Ureter (tissue), 1 donor: Measurements from ENCODE around the gene LY6G5C. TPM values are rescaled to one million over a fixed set of nuclear protein-coding genes. Genes with fewer than 3 reads are reported as not detected.

Experiments
- DNase-seq: peaks from one replicate; pipeline ENCODE4 v3.0.0-alpha.2; 2020; ENCODE audit warnings: low spot score
- total RNA-seq: library from RNA; stranded (reverse); gene quantifications from one replicate; pipeline ENCODE4 v1.2.4, GENCODE V29; 2023
- donor health status: DM: yes; HTN: yes; CAD: no.

Gene LY6G5C
- total RNA-seq, 1 donor from 2014 or later = 3.0 TPM

DNA sequence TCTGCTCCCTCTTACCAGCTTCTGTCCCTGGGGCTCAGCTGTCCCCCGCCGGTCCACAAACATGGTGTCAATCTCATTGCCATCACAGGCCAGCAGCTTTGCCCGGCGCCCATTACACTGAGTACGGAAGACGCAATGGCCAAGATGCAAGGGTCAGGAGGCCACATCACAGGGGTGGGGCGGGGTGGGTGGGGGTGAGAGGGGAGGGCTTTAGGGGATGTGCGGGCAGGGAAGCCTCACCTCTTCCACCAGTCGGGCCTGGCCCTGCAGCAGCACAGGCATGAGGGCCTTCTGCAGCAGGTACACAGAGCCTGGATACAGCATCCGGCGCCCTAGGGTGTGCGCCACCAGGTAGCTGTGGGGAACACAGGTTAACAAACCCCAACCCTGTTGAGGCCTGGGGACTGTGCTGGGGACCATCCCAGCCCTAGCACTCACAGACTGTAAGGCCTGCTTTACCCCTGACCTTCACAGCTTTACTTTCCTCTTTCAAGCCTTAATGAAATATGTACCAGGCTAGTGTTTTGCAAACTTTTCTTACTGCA lies 10.8 kb upstream of the LY6G5C start:
- no peak for DNase-seq

DNA sequence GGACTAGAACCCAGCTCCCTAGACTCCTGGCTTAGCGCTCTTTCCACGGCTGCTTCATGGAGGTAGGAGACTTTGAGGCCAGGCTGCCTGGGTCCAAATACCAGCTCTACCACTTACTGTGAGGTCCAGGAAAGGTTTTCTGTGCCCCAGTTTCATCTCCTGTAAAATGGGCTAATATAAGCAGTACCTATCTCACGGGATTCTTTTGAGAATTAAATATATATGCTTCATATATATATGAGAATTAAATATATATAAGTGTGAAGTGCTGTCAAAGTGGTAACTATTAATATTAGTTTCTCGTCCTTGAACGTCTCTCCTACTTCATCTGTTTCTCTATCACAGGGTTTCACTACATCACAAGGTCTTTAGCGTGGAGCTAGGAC lies 10.2 kb upstream of the LY6G5C start:
- DNase-seq = no peak

DNA sequence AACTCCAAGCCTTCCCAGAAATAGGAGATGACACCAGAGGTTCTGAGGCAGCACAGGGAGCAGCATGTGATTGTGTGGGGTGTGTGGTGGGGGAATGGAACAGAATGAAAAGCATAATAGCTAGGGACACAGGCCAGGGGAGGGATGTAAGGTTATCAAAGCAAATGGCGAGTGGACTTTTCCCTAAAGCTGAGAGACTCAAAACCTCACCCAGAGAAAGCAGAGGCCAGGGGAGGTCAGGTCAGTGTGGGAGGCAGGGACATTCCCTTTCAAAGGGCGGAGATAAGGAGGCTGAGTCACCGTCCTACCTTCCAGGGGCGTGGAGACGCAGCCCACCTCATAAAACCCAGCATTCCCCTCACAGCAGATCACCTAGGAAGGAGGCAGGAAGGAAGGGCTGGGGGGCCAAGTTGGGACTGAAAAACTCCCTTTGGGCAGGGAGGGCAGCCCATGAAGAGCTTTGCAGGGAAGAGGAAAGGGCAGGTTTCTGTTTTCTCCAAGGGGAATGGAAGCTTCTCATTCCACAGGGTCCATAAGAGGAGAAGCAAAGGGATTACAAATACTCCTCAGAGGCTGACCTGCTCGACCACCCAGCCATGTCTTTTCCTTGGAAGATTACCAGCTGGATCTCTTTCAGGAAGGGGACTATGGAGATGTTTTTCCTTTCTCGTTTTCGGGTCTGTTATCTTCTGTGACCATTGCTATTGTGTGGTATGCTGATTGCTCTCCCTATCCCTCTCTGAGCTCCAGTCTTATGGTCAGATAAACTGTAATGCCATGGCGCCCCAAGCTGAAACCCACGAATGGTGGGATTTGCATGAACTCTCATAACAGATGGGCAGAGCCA lies 9.6 kb upstream of the LY6G5C start:
- DNase-seq = no peak

DNA sequence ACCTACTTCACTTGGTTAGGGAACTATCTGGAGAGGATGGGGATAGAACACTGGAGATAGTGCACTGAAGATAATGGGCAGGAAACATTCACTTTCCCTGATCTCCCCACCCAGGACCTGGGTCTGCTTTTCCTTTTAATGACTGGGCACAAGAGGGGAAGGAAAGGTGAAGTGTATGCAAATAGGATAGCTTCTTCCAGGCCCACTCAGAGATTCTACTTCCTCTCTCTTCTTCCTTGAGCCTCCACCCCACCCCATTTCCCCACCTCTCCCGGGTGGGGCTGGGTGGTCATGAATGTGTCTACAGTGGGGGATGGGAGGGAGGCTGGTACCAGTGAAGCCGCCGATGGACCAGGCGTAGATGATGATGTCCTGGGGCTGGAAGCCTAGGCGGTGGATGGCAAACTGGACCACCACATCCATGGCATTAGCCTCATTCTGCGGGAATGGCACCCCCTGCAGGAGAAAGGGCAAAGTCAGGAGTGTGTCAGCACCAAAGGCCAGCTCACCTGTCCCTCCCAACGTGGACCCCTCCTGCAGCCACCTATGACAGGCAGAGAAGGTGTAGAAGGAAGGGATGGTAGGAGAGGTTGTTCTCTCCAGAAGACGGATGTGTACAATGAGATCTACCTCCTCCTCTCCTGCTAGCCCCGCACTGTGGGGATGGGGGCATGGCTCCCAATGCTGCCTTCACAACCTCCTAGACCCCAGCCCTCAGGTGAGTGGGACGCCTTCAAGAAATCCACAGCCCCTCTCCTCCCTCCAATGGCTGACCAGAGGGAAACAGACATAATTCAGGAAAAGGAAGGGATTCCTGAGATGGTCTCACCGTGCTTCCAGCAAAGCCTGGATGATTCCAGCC lies 8.6 kb upstream of the LY6G5C start:
- DNase-seq = no peak

DNA sequence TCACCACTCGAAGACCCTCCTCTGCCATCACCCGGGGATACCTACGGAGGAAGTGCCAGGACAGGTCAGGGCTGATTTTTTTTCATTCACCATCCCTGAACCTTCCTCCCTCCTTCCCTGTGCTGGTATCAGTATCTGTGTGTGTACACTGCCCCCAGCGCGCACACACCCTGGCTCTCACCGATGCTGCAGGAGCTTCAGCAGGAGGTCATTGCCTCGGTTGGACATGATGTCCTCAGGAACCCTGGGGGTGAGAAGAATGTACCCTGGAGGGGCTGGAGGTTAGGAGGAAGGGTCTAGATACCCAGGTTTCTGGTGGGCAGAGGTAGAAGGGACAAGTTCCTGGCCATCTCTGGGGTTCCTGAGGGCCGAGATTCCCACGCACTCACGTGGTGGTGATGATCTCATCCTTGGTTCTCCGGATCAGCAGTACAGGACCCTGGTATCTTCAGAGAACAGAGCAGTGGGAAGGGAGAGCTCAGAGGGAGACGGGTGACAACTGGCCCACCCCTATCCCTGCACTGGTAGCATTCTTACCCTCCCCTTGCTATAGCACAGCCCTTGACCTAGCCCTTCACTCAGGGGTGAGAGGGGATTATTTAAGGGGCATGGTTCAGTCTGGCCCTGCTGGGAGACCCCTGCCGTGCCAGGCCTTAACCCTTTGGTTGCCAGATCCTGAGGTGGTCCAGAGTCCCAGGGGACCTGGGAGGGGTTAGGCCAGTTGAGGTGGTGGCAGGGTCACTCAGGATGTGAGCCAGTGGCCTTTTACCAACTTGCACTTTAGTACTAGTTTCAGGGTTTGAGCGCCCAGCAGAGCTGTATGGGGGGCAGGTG lies 7.2 kb upstream of the LY6G5C start:
- DNase-seq = no peak

DNA sequence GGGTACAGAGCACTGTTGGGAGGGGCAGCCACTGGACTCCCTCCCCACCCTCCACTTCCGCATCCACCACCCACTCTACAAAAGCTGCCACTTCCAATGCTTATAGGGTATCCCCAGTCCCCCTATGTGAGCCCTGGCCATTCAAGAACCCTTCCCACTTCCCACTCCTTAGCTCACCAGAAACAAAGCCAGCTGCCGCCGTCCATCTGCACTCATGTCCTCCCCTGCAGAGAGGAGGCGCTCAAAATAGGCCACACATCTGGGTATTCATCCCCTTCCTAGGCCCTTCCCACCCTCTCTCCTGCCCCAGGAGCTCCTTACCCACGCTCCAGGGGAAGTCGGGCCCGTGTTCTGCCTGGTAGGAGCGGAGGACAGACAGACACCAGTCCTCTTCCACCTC lies 6.5 kb upstream of the LY6G5C start:
- no peak for DNase-seq

DNA sequence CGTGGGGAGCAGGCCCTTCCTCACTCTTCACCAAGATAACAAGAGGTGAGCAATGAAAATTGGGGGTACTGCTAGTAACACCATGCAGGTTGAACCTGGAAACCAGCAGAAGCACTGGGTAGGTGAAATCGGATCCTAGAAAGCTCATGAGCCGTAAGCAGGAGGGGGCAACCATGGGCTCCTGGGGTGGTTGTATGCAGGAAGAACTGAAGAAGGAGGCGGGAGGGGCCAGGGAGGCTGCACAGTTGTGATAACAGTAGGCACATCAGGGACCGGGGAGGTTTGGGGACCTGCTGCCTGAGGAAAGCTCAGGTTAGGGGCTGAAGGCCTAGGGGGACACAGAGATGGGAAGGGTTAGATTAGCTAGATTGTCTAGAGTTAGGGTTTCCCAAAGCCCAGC lies 5.6 kb upstream of the LY6G5C start:
- DNase-seq = no peak

DNA sequence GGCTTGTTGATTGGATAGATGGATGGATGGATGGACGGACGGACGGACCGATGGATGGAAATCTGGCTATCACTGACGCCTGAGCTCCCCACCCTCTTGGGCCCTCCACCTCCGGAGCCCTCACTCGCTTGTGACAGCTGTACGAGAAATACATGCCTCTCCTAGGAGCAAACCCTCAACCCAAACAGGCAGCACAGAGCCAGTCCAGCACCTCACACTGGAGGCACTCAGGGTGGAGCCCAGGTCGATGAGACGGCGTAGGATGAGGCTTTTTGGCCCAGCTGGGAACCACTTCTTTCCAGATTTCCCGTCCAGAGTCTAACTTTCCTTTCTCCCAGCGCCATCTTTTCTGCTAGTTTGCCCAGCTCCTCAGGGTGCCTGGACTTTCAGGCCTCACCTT lies 2.7 kb upstream of the LY6G5C start:
- no peak for DNase-seq

DNA sequence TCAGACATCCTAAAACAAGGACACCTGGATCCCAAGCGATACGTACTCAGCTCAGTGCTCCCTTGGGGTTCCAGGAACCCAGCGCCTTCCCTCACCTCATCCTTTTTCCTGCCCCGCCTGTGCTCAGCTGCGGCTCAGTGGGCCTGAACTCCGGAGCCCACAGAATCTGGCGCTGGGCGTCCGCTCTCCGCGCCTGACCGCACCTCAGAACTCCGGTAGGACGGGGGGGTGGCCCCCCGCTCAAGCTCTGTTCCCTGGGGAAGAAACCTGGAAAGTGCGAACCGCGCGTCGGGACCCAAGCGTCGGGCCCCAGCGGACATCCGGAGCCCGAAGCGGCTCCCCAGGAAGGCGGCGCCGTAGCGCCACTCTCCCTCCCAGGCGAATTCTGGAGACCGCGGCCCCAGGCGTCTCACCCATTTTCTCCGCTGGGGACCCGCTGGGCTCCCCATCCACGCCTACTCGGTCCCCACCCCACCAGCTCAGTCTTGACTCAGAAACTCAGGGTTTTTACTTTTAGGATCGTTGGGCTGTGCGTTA lies 336 bp upstream of the LY6G5C start:
- no peak for DNase-seq

DNA sequence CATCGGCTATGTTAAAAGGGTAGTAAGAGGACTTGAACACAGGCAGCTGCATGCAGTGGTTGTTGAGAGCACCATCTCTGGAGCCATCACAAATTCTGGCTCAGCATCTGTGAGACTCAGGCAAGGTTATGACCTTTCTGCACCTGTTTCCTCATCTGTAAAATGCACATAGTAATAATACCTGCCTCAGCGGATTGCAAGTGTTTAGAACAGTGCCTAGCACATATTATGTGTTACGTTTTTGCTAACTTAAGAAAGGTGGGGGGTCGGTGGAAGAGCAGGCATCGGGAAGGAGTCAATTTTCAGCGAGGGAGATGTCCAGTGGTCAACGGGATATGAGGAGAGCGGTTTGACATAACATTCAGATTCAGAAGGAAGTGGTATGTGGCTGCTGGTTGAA lies 2.9 kb downstream of the LY6G5C start:
- no peak for DNase-seq

DNA sequence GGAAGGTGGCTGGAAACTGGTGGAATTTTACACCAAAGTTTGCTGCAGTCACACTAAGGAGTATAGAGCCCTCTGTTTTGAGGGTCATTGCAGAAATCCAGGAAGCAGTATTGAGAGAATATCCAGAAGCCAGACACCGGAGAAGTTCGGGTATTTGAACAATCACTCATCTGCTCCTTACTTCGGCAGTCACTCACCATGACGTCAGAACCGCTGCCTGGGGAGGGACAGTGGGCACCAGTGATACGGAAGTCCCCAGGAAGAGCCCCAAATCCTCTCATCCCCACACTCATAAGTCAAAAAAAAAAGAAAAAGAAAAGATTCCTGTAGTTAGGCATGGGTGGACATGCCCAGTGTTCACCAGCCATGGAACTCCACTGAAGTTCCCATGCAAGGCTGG lies 4.0 kb downstream of the LY6G5C start:
- DNase-seq = no peak

DNA sequence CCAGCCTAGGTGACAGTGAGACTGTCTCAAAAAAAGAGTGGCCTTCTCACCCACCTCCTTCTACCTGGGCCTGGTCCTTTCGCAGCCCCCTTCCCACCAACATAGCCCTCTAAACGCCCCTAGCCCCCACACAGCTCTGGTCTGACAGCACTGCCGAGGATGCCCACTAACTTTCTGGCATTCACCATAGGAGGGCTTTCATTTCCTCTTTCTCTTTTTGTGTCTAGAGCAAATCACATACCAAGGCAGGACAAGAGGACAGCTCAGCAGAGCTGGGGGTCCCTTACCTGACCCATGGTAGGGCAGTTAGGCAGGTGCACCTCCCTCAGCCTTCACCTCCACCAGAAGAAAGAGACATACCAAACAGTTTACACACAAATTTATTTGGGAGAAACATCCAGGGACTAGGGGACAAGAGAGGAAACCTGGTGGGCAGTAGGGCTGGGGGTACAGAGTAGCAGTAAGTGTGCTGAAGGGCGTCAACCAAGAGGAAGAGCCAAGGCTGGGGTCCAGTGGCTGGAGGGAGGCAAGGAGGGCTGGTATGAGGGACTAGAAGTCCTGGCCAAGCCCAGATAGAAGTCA lies 4.5 kb downstream of the LY6G5C start:
- DNase-seq = no peak

DNA sequence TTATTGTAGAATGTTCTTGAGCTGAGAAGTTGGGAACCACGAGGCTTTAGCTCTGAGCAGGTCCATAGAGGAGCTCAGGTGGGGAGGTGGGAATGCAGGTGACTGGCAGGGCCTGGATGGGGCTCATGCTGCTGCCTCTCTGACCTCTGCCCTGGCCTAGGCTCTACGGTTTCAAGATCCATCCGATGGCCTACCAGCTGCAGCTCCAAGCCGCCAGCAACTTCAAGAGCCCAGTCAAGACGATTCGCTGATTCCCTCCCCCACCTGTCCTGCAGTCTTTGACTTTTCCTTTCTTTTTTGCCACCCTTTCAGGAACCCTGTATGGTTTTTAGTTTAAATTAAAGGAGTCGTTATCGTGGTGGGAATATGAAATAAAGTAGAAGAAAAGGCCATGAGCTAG lies 11.2 kb downstream of the LY6G5C start, which contains the start of gene LY6G5B:
TSS of gene LY6G5B (plus strand) at position 301 of the 400 bp plus-strand sequence. CDS start 975 bp downstream, outside the sequence.
- no peak for DNase-seq

DNA sequence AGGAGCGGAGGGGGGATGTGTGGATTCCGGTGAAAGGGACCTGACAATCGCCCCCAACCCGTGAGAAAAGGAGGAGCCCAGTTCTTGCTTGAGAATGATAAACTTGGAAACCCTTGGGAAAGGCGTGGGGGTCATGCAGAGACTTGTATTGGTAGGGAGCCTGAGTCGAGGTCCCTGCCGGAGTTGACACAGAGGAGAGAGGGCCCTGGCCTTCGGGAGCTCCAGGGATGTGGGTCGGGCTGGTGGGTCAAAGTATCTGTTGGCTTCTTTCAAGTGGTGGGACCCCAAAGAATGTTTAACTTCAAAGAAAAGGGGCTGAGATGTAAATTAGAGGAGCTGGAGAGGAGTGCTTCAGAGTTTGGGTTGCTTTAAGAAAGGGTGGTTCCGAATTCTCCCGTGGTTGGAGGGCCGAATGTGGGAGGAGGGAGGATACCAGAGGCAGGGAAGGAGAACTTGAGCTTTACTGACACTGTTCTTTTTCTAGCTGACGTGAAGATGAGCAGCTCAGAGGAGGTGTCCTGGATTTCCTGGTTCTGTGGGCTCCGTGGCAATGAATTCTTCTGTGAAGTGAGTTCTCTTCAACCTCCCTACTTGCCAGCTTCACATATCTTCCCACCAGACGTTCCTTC lies 14.4 kb downstream of the LY6G5C start:
- no peak for DNase-seq

DNA sequence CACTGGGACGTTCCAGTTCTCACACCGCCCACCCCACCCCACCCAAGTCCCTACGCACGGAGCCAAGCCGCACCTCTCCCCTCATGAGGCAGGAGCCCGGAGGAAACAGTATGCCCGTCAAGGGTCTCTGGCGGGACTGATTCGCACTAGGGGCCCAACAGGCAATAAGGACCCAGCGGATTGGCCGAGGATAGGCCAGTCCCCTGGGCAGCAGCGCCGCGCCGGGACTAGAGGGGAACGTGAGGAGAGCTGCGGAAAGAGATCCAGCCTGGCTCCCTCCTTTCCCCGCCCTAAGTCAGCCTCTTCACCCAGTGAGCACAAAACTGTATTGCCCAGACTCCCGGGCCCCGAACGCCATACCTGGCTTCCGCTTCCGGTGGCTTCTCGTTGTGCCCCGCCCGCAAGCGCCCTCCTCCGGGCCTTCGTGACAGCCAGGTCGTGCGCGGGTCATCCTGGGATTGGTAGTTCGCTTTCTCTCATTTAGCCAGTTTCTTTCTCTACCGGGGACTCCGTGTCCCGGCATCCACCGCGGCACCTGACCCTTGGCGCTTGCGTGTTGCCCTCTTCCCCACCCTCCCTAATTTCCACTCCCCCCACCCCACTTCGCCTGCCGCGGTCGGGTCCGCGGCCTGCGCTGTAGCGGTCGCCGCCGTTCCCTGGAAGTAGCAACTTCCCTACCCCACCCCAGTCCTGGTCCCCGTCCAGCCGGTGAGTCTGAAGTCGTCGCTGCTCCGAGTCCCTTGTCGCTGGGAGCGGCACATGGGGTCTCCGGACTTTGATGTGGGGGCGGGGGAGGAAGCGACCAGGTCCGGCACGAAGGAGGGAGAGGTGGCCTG lies 15.1 kb downstream of the LY6G5C start, which contains the start of gene CSNK2B:
TSS of gene CSNK2B (plus strand) at position 580 of the 836 bp plus-strand sequence. CDS start 752 bp downstream, outside the sequence.
- DNase-seq = peak; percentile 99

DNA sequence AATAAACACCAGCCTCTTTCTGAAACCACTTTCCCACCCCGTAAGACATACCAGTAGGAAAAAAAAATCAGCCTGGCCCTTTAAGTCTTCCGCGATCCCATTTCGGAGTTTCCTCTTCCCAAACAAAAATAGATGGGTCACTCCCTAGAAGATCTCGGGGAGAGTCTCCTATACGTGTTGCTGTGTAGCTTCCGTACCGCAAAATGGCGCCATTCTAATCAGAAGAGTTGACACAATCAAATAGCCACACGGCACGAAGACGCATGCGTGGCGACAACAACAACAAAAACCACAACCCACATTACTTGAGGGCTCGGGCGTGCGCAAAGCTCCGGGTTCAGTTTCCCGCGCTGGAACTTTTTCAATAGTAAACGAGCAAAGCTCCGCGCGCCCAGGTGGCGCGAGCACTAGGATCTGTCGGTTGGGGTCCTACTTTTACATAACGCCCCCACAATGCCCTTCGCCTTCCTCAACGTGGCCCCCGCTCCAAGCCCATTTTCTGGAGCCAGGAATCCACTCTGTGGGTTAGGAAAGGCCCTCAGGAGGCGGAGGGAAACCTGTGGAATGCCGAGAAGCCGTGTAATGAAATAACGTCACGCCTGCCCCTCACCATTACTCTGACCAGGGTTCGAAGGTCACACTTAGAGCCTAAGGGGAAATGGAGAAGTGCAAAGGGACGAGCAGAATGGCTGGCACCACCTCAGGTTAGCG lies 15.9 kb downstream of the LY6G5C start, which contains the start of gene GPANK1:
TSS of gene GPANK1 (minus strand) at position 208 of the 711 bp plus-strand sequence. CDS start 519 bp downstream, outside the sequence.
- peak; percentile 92 for DNase-seq

DNA sequence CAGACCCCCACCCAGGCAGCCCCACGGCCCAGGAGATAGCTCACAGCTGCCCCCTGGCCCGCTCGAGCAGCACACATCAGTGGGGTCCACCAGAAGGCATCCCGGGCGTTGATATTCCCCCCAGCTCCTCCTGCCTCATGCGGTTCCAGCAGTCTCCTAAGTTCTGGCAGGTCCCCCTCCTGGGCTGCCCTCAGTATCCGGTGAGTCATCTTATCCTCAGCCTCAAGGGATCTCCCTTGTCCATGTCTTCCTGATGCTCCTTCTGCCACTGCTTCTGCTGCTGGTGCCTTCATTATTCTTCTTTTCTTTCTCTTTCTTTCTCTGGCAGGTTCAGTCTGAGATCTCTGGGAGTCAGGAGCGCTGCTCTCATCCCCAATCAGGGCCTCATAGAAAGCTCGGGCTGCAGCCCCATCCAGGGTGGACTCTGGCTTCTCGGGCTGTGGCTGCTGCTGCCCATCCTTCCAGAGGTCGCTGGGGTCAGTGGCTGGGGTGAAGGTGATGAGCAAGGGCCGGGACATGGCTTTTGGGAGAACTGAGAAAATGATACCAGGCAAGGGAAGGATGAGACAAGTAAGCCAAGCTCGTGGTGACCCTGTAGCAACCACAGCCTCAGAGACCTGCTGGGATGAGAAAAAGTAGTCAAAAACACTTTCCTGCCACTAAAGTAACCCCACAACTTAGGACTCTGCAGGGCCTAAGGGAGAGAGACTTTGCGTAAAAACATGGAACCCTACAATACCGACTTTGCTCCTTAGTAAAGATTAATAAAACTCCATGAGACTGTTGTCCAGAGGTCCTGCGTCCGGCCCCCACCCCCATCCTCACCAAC lies 16.7 kb downstream of the LY6G5C start:
- DNase-seq = no peak
